H9 (cell line): ENCODE data around the gene GATAD2B. TPM values are rescaled to one million over a fixed set of nuclear protein-coding genes. Genes with fewer than 3 reads are reported as not detected.

Source experiments
- DNase-seq: peaks from one replicate; pipeline ENCODE4 v3.0.0-alpha.2; 2017
- H2AFZ ChIP-seq: one replicate; pipeline ENCODE4 v1.6.1; 2013; ENCODE audit warnings: mild to moderate bottlenecking, low read length, control low read depth, moderate library complexity
- H2AK5ac ChIP-seq: 2 replicates; pipeline ENCODE4 v1.6.1; 2013; ENCODE audit warnings: low read length, control low read depth, mixed read lengths; ENCODE audit not compliant: insufficient read length
- H2BK120ac ChIP-seq: one replicate; pipeline ENCODE4 v1.6.1; 2013; ENCODE audit warnings: low read depth, mild to moderate bottlenecking, low read length, control low read depth, inconsistent platforms; ENCODE audit not compliant: poor library complexity, severe bottlenecking
- H2BK12ac ChIP-seq: 2 replicates; pipeline ENCODE4 v1.6.1; 2013; ENCODE audit warnings: low read length, control low read depth, mixed read lengths, low read depth; ENCODE audit not compliant: insufficient read length
- H2BK15ac ChIP-seq: 2 replicates; pipeline ENCODE4 v1.6.1; 2013; ENCODE audit warnings: low read depth, low read length, control low read depth
- H2BK20ac ChIP-seq: one replicate; pipeline ENCODE4 v1.6.1; 2013; ENCODE audit warnings: low read depth, mild to moderate bottlenecking, low read length, control low read depth, inconsistent platforms; ENCODE audit not compliant: poor library complexity, severe bottlenecking
- H2BK5ac ChIP-seq: 2 replicates; pipeline ENCODE4 v1.6.1; 2013; ENCODE audit warnings: low read length, control low read depth, mixed read lengths; ENCODE audit not compliant: insufficient read length
- H3K14ac ChIP-seq: 2 replicates; pipeline ENCODE4 v1.6.1; 2013; ENCODE audit warnings: low read length, control low read depth; ENCODE audit not compliant: insufficient read depth
- H3K18ac ChIP-seq: 2 replicates; pipeline ENCODE4 v1.6.1; 2013; ENCODE audit warnings: low read depth, mild to moderate bottlenecking, mixed read lengths, low read length, control low read depth; ENCODE audit not compliant: insufficient read length
- H3K23ac ChIP-seq: 2 replicates; pipeline ENCODE4 v1.6.1; 2013; ENCODE audit warnings: low read length, control low read depth, mixed read lengths, low read depth; ENCODE audit not compliant: insufficient read length
- H3K23me2 ChIP-seq: 2 replicates; pipeline ENCODE4 v1.6.1; 2013; ENCODE audit warnings: low read depth, mild to moderate bottlenecking, mixed read lengths, low read length, control low read depth; ENCODE audit not compliant: insufficient read length, poor library complexity, severe bottlenecking
- H3K27ac ChIP-seq: 2 replicates; pipeline ENCODE4 v1.5.1; 2013; ENCODE audit warnings: low read length, control low read depth, mixed read lengths, low read depth; ENCODE audit not compliant: insufficient read length
- H3K27me3 ChIP-seq: 2 replicates; pipeline ENCODE4 v1.6.1; 2013; ENCODE audit warnings: low read length, control low read depth, inconsistent platforms; ENCODE audit not compliant: insufficient read depth
- H3K4ac ChIP-seq: 2 replicates; pipeline ENCODE4 v1.6.1; 2013; ENCODE audit warnings: low read depth, mild to moderate bottlenecking, control low read depth, inconsistent platforms, low read length, moderate library complexity
- H3K4me1 ChIP-seq: 2 replicates; pipeline ENCODE4 v1.6.1; 2013; ENCODE audit warnings: low read length, control low read depth, inconsistent platforms; ENCODE audit not compliant: insufficient read depth
- H3K4me2 ChIP-seq: 2 replicates; pipeline ENCODE4 v1.6.1; 2013; ENCODE audit warnings: low read length, control low read depth, mixed read lengths; ENCODE audit not compliant: insufficient read length, insufficient read depth
- H3K56ac ChIP-seq: 2 replicates; pipeline ENCODE4 v1.6.1; 2013; ENCODE audit warnings: low read depth, mild to moderate bottlenecking, mixed read lengths, low read length, control low read depth; ENCODE audit not compliant: insufficient read length
- H3K79me1 ChIP-seq: 2 replicates; pipeline ENCODE4 v1.6.1; 2013; ENCODE audit warnings: low read depth, mild to moderate bottlenecking, moderate library complexity, low read length, control low read depth, inconsistent platforms; ENCODE audit not compliant: insufficient read depth, poor library complexity, severe bottlenecking
- H3K79me2 ChIP-seq: 2 replicates; pipeline ENCODE4 v1.6.1; 2013; ENCODE audit warnings: low read length, control low read depth, inconsistent platforms; ENCODE audit not compliant: insufficient read depth
- H3K9ac ChIP-seq: 2 replicates; pipeline ENCODE4 v1.6.1; 2013; ENCODE audit warnings: low read length, control low read depth, mixed read lengths; ENCODE audit not compliant: insufficient read length; ENCODE audit errors: extremely low read depth
- H3K9me3 ChIP-seq: one replicate; pipeline ENCODE4 v1.6.1; 2013; ENCODE audit warnings: low read depth, low read length, inconsistent platforms; ENCODE audit not compliant: control insufficient read depth
- H3T11ph ChIP-seq: one replicate; pipeline ENCODE4 v1.6.1; 2013; ENCODE audit warnings: mild to moderate bottlenecking, low read length, control low read depth, inconsistent platforms
- H4K20me1 ChIP-seq: one replicate; pipeline ENCODE4 v1.6.1; 2013; ENCODE audit not compliant: control insufficient read depth, insufficient read length, insufficient read depth
- H4K5ac ChIP-seq: 2 replicates; pipeline ENCODE4 v1.6.1; 2013; ENCODE audit warnings: low read depth, mild to moderate bottlenecking, mixed read lengths, low read length, control low read depth; ENCODE audit not compliant: insufficient read length
- H4K8ac ChIP-seq: replicated peaks from 2 replicates; pipeline ENCODE4 v1.6.1; 2013; ENCODE audit warnings: low read length, control low read depth, mixed read lengths, low read depth; ENCODE audit not compliant: insufficient read length
- H4K91ac ChIP-seq: 2 replicates; pipeline ENCODE4 v1.6.1; 2013; ENCODE audit warnings: low read depth, mild to moderate bottlenecking, moderate library complexity, mixed read lengths, low read length, control low read depth; ENCODE audit not compliant: insufficient read length
- H3K27ac Mint-ChIP-seq, 3 experiments: 2 replicates in 2 of 3; 3 replicates in 1 of 3; pipeline ENCODE4 v1.8.0; 2020 to 2021; ENCODE audit warnings: mixed read lengths in 3 of 3, mild to moderate bottlenecking in 1 of 3, moderate library complexity in 1 of 3
- H3K27me3 Mint-ChIP-seq: 2 replicates; pipeline ENCODE4 v1.8.0; 2021; ENCODE audit warnings: low read depth, mild to moderate bottlenecking, moderate library complexity, mixed read lengths
- H3K36me3 Mint-ChIP-seq, 3 experiments: 2 replicates in 2 of 3; 3 replicates in 1 of 3; pipeline ENCODE4 v1.8.0; 2020 to 2021; ENCODE audit warnings: low read depth in 3 of 3, mixed read lengths in 3 of 3; ENCODE audit not compliant: insufficient read depth in 1 of 3
- H3K4me1 Mint-ChIP-seq, 2 experiments: 2 replicates each; pipeline ENCODE4 v1.8.0; 2020; ENCODE audit warnings: mixed read lengths in 2 of 2
- H3K4me3 Mint-ChIP-seq, 2 experiments: 2 replicates in 1 of 2; 3 replicates in 1 of 2; pipeline ENCODE4 v1.8.0; 2020 to 2021; ENCODE audit warnings: mild to moderate bottlenecking in 2 of 2, mixed read lengths in 2 of 2, moderate library complexity in 1 of 2
- H3K9me3 Mint-ChIP-seq, 2 experiments: 2 replicates in 1 of 2; 3 replicates in 1 of 2; pipeline ENCODE4 v1.8.0; 2020; ENCODE audit warnings: mild to moderate bottlenecking in 2 of 2, mixed read lengths in 2 of 2, moderate library complexity in 1 of 2
- WGBS: extraction: QIAGEN DNeasy Blood & Tissue Kit; methylation state at CpG from one replicate; pipeline ENCODE4 v1.1.7; 2013; ENCODE audit warnings: missing lambda C conversion rate, low lambda C conversion rate, mixed read lengths; ENCODE audit not compliant: insufficient read length; ENCODE audit errors: extremely low coverage; 5-methylcytosine and 5-hydroxymethylcytosine counted together
- total RNA-seq: library from RNA; stranded (reverse); gene quantifications from 2 replicates; pipeline ENCODE4 v1.2.1, GENCODE V29; 2021
- TF ChIP-seq, protein P1 (sequence below): fragments of 200-600 bp; sonication (generic); conservative IDR thresholded peaks from 3 replicates; pipeline ENCODE4 v1.8.0; 2021; ENCODE audit warnings: antibody characterized with exemption, mild to moderate bottlenecking

The GATAD2B gene
- total RNA-seq, 1 experiment from 2014 or later, result 44.1 TPM

DNA sequence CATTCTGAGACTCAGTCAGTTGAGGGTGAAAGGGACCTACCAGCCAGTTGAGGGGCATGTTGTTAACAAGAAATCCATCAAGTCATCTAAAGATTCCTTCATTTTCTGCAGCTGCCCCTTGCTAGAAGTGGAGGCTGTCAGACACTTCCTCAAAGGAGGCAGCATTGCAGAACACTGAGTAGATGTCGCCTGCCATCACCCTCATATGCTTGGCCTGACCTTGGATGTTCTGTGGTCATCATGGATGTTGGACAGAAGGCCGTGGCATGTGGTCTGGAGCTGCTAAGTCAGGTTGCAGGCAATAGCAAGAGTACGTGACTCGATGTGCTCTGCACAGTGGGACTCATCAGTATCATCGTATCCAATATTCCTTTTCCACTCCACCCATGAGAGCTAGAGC, 70.6 kb downstream of the GATAD2B start:
- H3T11ph ChIP-seq, result no peak overlapping the region
- no peaks in the 10 kb centered on the region for H4K20me1 ChIP-seq
- H2BK5ac ChIP-seq, result no peak overlapping the region
- no peak overlapping the region for H3K4me3 Mint-ChIP-seq
- no peaks in the 10 kb centered on the region for H3K9me3 ChIP-seq
- H3K27ac ChIP-seq, result no peak overlapping the region
- H3K4me2 ChIP-seq, result no peak overlapping the region
- no peak overlapping the region for H4K91ac ChIP-seq
- H4K8ac ChIP-seq, result no peak overlapping the region
- H2AFZ ChIP-seq, result no peak overlapping the region
- no peaks in the 10 kb centered on the region for H3K23me2 ChIP-seq
- no peak overlapping the region for H3K4ac ChIP-seq
- H3K9ac ChIP-seq, result no peak overlapping the region
- H2BK20ac ChIP-seq, result no peak overlapping the region
- H3K9me3 Mint-ChIP-seq, result no peaks in the 10 kb centered on the region
- no peak overlapping the region for H2AK5ac ChIP-seq
- no peak overlapping the region for H3K14ac ChIP-seq
- no peak overlapping the region for H4K5ac ChIP-seq
- no peaks in the 10 kb centered on the region for H3K4me1 ChIP-seq
- no peak overlapping the region for H3K18ac ChIP-seq
- no peaks in the 10 kb centered on the region for H3K79me2 ChIP-seq
- no peak overlapping the region for H2BK15ac ChIP-seq
- H3K27ac Mint-ChIP-seq, result peak overlapping the region in 1 of 3 experiments; percentile 64; a peak in 1 of 7 replicates
- no peak for DNase-seq
- H3K27me3 ChIP-seq, result no peaks in the 10 kb centered on the region
- H3K56ac ChIP-seq, result no peak overlapping the region
- no CpG with 5 or more reads among the region's 5 CpGs for WGBS
- no peak overlapping the region for H2BK12ac ChIP-seq
- H3K4me1 Mint-ChIP-seq, result peaks cover 0 to 3% of the 10 kb centered on the region in 2 experiments; a peak in 1 of 4 replicates
- no peaks in the 10 kb centered on the region for H3K79me1 ChIP-seq
- no peaks in the 10 kb centered on the region for H3K27me3 Mint-ChIP-seq
- TF ChIP-seq, protein P1, sequence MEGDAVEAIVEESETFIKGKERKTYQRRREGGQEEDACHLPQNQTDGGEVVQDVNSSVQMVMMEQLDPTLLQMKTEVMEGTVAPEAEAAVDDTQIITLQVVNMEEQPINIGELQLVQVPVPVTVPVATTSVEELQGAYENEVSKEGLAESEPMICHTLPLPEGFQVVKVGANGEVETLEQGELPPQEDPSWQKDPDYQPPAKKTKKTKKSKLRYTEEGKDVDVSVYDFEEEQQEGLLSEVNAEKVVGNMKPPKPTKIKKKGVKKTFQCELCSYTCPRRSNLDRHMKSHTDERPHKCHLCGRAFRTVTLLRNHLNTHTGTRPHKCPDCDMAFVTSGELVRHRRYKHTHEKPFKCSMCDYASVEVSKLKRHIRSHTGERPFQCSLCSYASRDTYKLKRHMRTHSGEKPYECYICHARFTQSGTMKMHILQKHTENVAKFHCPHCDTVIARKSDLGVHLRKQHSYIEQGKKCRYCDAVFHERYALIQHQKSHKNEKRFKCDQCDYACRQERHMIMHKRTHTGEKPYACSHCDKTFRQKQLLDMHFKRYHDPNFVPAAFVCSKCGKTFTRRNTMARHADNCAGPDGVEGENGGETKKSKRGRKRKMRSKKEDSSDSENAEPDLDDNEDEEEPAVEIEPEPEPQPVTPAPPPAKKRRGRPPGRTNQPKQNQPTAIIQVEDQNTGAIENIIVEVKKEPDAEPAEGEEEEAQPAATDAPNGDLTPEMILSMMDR, result no peak
- H3K36me3 Mint-ChIP-seq, result peaks cover 2 to 18% (median 18%) of the 10 kb centered on the region in 3 experiments; a peak in 6 of 7 replicates
- no peak overlapping the region for H3K23ac ChIP-seq
- no peak overlapping the region for H2BK120ac ChIP-seq
